ENCODE results near the gene FHOD1. TPM values are rescaled to one million over a fixed set of nuclear protein-coding genes. Genes with fewer than 3 reads are reported as not detected.

FHOD1 gene
- total RNA-seq, 1 donor from 2014 or later = 28.7 TPM

GRCh38 chr16:67212766-67213165 is 34.5 kb downstream of the FHOD1 start:
- H3K4me3 Mint-ChIP-seq = no peak overlapping the region
- H3K27ac Mint-ChIP-seq = no peak overlapping the region

DNA sequence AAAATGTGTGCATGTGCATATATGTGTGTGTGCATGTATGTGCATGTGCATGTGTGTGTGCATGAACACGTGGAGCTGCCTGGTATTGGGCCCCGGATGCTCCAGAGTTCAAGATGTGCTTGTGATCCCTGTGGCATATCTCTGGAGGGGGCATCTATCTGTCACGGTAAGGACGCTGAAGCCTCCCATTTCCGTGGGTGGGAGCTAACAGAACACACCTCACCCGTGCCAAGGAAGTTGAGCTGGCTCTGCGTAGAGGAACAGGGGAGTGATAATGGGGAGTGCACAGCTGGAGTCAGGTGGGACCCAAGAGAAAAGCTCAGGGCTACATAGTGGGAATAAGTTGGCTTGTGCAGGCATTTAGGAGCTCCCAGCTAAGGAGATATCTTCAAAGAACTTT is 35.6 kb downstream of the FHOD1 start:
- Mint-ChIP-seq H3K9me3 (no peaks in the 10 kb centered on the region), H3K4me1 (no peaks in the 10 kb centered on the region), H3K27ac (no peak overlapping the region), H3K36me3 (peaks cover under 1% of the 10 kb centered on the region), H3K27me3 (ENCODE audit: low read depth) (no peaks in the 10 kb centered on the region), H3K4me3 (no peak overlapping the region)
- TF ChIP-seq, protein P1, sequence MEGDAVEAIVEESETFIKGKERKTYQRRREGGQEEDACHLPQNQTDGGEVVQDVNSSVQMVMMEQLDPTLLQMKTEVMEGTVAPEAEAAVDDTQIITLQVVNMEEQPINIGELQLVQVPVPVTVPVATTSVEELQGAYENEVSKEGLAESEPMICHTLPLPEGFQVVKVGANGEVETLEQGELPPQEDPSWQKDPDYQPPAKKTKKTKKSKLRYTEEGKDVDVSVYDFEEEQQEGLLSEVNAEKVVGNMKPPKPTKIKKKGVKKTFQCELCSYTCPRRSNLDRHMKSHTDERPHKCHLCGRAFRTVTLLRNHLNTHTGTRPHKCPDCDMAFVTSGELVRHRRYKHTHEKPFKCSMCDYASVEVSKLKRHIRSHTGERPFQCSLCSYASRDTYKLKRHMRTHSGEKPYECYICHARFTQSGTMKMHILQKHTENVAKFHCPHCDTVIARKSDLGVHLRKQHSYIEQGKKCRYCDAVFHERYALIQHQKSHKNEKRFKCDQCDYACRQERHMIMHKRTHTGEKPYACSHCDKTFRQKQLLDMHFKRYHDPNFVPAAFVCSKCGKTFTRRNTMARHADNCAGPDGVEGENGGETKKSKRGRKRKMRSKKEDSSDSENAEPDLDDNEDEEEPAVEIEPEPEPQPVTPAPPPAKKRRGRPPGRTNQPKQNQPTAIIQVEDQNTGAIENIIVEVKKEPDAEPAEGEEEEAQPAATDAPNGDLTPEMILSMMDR (IDR thresholded peaks at IDR 0.05; ENCODE audit: unreplicated experiment) = no peak
- no peak for DNase-seq (ENCODE audit: low spot score in 2 of 2, unreplicated experiment in 2 of 2)

More at GRCh38 chr16:67212766-67213165, 34.5 kb downstream of the FHOD1 start:
- peaks cover 5% of the 10 kb centered on the region for H3K36me3 Mint-ChIP-seq
- H3K9me3 Mint-ChIP-seq = no peaks in the 10 kb centered on the region
- TF ChIP-seq, protein P1 (IDR thresholded peaks at IDR 0.05; ENCODE audit: unreplicated experiment) = no peak
- H3K27me3 Mint-ChIP-seq (ENCODE audit: low read depth) = no peaks in the 10 kb centered on the region
- no peaks in the 10 kb centered on the region for H3K4me1 Mint-ChIP-seq
- DNase-seq (ENCODE audit: low spot score in 2 of 2, unreplicated experiment in 2 of 2) = no peak

DNA sequence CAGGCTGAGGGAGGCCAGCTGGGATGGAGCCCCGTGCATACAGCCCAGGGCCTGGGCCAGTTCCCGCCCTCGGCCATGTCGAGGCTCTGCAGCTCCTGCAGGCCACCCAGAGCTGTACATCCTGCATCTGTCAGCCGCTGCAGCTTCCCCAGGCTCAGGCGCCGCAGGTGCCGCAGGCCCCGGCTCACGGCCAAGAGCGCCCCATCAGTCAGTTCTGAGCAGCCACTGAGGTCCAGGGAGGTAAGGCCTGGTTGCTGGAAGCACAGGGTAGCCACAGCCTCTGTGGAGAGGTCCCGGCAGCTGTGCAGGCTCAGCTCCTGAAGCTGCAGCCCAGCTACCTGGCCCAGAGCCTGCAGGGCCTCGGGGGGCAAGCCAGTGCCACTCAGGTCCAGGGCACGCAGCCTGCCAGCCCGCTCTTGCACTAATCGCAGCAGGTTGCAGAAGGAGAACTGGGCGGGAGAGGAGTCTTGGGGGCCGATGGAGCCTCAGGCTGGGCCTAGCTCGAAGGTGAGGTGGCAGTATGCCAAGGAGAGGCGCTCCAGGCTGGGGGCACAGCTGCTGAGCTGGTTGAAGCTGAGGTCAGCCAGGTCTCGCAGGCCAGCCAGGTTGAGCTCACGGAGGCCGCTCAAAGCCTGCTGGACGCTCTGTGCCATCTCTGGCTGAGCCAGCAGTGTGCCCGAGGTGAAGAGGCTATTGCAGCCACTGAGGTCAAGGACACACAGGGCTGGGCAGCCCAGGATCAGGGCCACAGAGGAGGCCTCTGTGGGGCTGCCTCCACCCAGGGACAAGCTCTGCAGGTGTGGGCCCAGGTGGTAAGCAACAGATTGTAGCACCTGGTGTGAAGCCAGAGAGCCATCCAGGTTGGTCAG is 37.0 kb downstream of the FHOD1 start:
- no peaks in the 10 kb centered on the region for H3K9me3 Mint-ChIP-seq
- H3K4me1 Mint-ChIP-seq = no peaks in the 10 kb centered on the region
- H3K36me3 Mint-ChIP-seq = no peaks in the 10 kb centered on the region
- H3K27ac Mint-ChIP-seq = no peak overlapping the region
- H3K27me3 Mint-ChIP-seq (ENCODE audit: low read depth) = no peaks in the 10 kb centered on the region
- no peak overlapping the region for H3K4me3 Mint-ChIP-seq
- no peak for DNase-seq (ENCODE audit: low spot score in 2 of 2, unreplicated experiment in 2 of 2)
- TF ChIP-seq, protein P1 (IDR thresholded peaks at IDR 0.05; ENCODE audit: unreplicated experiment) = no peak

DNA sequence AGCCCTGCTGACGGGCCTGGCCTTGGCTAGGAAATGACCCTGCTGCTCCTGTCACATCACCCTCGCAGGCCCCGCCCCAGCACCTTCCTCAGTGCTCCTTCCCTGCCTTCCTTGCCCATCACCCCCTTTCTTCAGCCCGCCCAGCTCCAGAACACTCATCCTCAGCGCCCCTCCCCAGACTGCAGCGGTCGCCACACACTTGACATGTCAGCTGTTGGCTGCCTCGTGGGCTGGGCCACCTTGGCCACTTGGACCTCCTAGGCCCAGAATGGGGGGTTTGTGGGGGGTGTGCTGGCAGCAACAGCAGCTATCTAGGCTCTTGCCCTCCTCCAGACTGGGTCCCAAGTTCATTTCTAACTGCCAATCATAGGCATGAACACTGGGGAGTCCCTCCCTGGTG is 37.7 kb downstream of the FHOD1 start:
- Mint-ChIP-seq H3K4me3 (no peak overlapping the region), H3K27ac (no peak overlapping the region), H3K27me3 (ENCODE audit: low read depth) (no peaks in the 10 kb centered on the region), H3K9me3 (no peaks in the 10 kb centered on the region), H3K36me3 (no peaks in the 10 kb centered on the region), H3K4me1 (no peaks in the 10 kb centered on the region)
- no peak for DNase-seq (ENCODE audit: low spot score in 2 of 2, unreplicated experiment in 2 of 2)
- TF ChIP-seq, protein P1 (IDR thresholded peaks at IDR 0.05; ENCODE audit: unreplicated experiment) = no peak

DNA sequence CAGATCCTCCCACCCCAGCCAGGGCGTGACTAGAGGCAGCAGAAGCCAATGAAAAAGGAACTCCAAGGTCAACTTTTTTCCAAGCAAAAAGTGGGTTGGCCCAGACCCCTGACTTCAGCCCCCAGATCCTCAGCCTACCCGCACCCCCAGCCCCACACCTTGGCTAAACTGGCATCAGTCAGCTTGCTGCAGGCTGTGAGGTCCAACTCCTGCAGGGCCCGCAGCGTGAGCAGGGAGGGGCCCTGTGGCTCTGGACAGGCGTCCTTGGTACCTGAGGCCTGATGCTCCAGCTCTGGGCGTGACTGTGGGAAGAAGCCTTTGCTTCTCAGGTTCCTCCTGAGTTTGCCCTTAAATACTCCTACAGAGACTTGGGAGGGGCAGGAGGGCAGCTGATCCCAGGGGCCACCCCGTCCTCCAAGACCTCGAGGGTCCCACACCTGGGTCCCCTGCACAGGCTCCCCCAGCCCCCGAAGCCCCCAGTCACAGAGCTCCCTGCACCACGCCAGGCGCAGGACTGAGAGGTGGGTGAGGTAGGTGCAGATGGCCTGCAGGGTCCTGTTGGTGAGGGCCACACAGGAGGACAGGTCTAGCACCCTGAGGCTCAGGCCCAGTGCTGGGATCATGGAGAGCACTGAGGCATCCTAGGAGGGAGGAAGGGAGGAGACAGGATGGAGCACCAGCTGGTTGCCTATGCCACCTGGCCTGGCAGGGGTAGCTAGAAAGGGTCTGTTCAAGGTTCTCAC is 39.0 kb downstream of the FHOD1 start:
- DNase-seq (ENCODE audit: low spot score in 2 of 2, unreplicated experiment in 2 of 2) = no peak
- H3K4me3 Mint-ChIP-seq = no peak overlapping the region
- H3K36me3 Mint-ChIP-seq = no peaks in the 10 kb centered on the region
- H3K4me1 Mint-ChIP-seq = no peaks in the 10 kb centered on the region
- H3K27me3 Mint-ChIP-seq (ENCODE audit: low read depth) = no peaks in the 10 kb centered on the region
- no peaks in the 10 kb centered on the region for H3K9me3 Mint-ChIP-seq
- TF ChIP-seq, protein P1 (IDR thresholded peaks at IDR 0.05; ENCODE audit: unreplicated experiment) = no peak
- H3K27ac Mint-ChIP-seq = no peak overlapping the region
